NCI-H2029 treated with DMSO at 0.1 percent for 48 hours (cell line): ENCODE measurements around the gene PM20D1.
"Not testable (repeated sequence)": the region's sequence is repeated elsewhere in the genome, so short reads cannot be mapped to it uniquely, and the experiment has no call there.

Experiments
- DNase-seq: peaks from one replicate; lab custom pipeline; 2025; lab: John Stamatoyannopoulos, UW

Gene PM20D1

DNA sequence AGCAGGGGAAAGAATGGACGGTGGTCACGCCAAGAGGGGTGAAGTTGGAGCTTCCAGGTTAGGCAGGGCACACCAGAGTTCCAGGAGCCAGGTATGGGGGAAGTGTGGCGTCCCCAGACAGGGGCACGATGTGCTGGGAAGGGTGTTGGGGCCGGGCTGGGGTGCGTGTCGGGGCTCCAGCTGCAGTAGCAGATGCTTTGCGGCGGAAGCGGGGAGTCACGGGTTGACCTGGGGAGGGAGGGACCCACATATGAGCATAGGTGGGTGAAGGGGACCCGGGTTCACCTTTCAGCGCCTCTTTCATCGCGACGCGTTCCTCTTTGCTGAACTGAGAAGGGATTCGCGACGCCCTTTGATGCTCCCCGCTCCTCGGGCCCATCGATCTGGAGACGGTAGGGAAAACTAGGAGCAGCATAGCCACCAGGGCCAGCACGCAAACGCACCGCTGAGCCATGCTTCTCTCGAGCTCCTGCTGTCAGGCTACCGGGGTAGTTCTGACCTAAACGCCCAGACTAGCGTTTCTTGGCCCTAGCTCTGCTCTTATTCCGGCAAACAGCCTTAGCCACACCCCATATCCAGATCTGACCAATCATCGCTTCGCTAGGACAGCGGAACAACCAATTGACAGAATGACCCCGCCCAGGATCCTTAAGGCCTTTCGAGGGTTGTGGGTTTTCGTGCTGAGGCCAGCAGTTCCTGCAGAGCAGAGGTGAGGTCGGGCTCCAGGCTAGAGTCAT is at the start of gene PM20D1:
PM20D1 (minus strand) TSS at position 514 of the 737 bp plus-strand sequence; CDS start at position 454, 60 bp downstream.
- DNase-seq: no peak

GRCh38 chr1:205896351-205896750 is 46.4 kb upstream of the PM20D1 start:
- no peak for DNase-seq

GRCh38 chr1:205894119-205894518 is 44.2 kb upstream of the PM20D1 start:
- not testable (repeated sequence) for DNase-seq

GRCh38 chr1:205892175-205892574 is 42.2 kb upstream of the PM20D1 start:
- DNase-seq: not testable (repeated sequence)

GRCh38 chr1:205891481-205891880 is 41.5 kb upstream of the PM20D1 start:
- not testable (repeated sequence) for DNase-seq

DNA sequence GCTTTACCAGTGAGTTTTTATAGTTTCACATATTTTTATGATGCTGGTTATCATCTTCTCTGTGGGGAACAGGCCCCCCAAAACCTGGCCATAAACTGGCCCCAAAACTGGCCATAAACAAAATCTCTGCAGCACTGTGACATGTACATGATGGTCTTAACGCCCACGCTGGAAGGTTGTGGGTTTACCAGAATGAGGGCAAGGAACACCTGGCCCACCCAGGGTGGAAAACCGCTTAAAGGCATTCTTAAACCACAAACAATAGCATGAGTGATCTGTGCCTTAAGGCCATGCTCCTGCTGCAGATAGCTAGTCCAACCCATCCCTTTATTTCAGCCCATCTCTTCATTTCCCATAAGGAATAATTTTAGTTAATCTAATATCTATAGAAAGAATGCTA is 40.7 kb upstream of the PM20D1 start:
- DNase-seq: not testable (repeated sequence)

DNA sequence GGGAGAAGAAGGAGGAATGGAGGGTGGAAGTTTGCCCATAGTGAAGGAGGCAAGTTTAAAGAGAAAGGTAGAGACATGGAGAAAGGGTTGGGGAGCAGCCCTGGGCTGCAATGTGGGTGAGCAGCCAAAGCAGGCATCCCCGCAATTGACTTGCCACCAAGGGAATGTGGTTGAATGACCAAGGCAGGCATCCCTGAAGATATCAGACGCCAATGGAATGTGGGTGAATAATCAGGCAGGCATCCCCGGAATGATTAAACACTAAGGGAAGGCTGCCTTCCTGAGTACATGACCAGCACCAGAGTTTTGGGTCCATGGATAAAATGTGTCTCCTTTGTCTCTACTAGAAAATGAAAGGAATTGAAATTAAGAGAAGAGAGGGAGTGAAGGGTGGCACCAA is 39.8 kb upstream of the PM20D1 start:
- not testable (repeated sequence) for DNase-seq

GRCh38 chr1:205889006-205889405 is 39.1 kb upstream of the PM20D1 start:
- not testable (repeated sequence) for DNase-seq

- no peak for DNase-seq
Measured at GRCh38 chr1:205883792-205884191, 33.9 kb upstream of the PM20D1 start.

DNA sequence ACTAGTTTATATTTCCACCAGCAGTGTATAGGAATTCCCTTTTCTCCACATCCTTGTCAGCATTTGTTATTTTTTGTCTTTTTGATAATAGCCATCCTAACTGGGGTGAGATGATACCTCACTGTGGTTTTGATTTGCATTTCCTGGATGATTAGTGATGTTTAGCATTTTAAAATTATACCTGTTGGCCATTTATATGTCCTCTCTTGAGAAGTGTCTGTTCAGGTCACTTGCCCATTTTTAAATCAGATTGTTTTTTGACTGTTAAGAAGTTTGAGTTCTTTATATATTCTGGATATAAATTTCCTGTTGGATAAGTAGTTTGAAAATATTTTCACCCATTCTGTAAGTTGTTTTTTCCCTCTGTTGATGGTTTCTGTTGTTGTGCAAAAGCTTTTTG is 31.0 kb upstream of the PM20D1 start:
- no peak for DNase-seq

DNA sequence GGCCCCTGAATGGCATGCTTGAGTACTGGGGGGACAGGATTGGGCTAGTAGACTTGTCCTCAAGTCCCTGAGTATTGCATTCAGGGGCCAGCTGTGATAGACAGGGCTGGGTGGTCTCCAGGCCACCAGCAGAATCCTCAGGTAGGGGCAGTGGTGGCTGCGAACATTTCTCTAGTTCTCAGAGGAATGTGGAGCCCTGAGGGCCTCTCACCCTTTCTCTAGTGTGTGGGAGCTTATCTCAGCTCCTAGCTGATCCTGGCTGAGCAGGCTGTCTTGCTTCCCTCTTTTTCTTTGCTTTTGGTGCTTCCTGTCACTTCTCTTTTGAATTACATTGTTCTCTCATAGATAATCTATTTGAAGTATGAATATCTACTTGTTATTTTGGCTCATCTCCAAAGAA is 30.0 kb upstream of the PM20D1 start:
- no peak for DNase-seq

- no peak for DNase-seq
Measured at GRCh38 chr1:205878026-205878425, 28.1 kb upstream of the PM20D1 start.

DNA sequence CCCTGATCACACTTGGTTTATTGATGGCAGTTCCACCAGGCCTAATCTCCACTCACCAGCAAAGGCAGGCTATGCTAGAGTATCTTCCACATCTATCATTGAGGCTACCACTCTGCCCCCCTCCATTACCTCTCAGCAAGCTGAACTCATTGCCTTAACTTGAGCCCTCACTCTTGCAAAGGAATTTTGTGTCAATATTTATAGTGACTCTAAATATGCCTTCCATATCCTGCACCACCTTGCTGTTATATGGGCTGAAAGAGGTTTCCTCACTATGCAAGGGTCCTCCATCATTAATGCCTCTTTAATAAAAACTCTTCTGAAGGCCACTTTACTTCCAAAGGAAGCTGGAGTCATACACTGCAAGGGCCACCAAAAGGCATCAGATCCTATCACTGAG is 23.2 kb upstream of the PM20D1 start:
- DNase-seq: not testable (repeated sequence)

DNA sequence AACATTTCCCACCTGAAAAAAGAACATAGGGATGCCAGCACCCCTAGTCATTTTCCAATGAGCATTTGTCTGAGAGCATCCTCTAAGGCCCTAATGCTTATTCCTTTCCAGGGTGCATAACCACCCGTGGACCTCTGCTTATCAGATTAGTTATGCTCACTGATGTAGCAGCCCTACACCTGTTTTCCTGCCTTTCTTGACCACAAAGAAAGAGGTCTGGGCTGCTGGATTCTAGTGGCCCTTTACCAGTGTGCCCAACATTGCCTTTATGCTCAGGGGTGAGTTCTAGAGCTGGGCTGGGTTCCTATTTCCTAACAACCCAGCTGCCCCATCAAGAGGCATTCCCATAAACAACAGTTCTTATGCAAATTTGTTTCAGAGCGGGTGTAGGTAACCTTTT is 20.3 kb upstream of the PM20D1 start:
- no peak for DNase-seq

GRCh38 chr1:205861540-205861939 is 11.6 kb upstream of the PM20D1 start:
- DNase-seq: no peak

GRCh38 chr1:205858141-205858961 is 8.4 kb upstream of the PM20D1 start:
- no peak for DNase-seq

DNA sequence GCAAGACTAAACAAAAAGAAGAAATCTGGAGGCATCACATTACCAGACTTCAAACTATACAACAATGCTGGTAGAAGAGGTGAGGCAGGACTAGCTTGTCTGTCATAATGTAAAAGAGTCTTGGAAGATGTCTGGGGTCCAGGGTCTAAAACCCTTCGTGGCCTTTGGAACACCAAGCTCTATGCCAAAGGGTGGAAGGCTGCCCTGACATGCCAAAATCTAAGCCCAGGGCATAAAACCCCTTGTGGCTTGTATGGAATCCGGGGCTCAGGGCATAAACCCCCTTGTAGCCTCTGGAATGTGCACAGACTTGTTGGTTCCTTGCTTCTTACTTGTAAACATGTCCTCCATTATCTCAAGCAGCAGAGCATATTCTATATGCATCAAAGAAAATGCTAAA is 7.6 kb upstream of the PM20D1 start:
- not testable (repeated sequence) for DNase-seq

DNA sequence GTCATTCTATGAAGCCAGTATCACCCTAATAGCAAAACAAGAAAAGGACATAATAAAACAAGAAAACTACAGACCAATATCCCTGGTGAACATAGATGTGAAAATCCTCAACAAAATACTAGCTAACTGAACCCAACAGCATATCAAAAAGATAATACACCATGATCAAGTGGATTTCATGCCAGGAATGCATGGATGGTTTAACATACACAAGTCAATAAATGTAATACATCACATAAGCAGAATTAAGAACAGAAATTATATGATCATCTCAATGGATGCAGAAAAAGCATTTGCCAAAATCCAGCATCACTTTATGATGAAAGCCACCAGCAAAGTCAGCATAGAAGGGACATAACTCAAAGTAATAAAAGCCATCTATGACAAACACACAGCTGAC is 6.5 kb upstream of the PM20D1 start:
- DNase-seq: no peak

GRCh38 chr1:205852969-205853368 is 3.0 kb upstream of the PM20D1 start:
- DNase-seq: no peak

- DNase-seq: no peak
Measured at GRCh38 chr1:205851993-205852392, 2.1 kb upstream of the PM20D1 start.

DNA sequence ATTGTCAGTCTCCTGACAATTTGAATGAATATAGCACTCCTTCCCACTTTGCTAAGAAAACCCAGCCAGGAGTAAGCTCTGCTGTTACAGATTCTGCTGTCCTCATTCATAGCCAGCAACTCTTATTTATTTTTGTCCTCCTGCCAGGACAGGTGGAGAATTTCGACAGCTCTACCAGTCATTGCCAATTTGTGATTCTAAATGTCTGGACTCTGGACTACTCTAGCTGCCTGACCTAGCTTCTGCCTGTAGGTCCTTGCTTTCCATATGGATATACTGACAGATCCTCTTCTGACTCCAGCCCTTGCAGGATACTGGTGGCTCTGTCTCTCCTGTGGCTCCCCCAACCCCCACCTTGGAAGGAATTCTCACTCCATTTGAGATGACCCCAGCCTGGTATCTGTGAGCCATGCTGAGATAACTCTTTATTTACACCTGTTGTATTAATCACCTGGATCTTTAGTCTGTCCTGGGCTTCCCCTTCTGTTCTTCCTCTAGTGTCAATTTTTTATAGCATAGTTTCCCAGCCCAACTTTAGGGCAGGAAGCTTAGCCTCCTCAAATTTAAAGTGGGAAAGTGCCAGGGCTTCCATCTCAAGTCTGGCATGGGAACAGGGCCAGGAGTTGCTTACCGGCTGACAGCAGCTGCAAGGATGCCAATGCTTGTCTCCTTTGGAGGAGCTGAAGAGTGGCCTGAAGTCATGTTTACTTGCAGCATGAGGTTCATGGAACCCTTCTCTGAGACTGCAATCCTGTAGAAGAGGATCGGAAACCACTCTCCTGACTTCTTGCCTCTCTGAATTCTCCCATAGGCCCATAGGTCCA is 6.7 kb downstream of the PM20D1 start:
- no peak for DNase-seq

GRCh38 chr1:205842229-205842628 is 7.7 kb downstream of the PM20D1 start:
- DNase-seq: no peak
